Measurements from ENCODE around the gene UMODL1.

UMODL1 gene

DNA sequence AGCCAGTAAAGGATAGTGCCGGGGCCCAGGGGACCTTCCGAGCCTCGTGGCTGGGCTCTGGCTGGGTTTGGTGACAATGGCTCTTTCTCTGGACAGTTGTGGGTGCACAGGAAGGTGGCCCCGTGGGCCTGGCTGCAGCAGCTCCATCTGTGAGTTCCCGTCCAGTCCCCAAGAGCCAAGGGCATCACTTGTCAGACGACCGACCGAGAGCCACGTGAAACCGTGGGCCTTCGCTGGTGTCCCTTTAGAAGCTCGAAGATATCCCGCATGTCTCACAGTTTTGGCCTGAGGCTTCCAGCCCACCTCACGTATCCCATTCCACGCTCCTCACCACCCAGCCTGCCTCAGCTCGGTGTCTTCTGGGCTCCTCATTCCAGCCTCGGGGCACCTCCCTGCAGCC, 27.2 kb upstream of the UMODL1 start:
- in situ Hi-C loops (cut with HindIII; ENCODE audit: low pct_ligation_motif_present, low sequenced_read_pairs), result no loop called here
- no peak for DNase-seq
- TF ChIP-seq, protein P1, sequence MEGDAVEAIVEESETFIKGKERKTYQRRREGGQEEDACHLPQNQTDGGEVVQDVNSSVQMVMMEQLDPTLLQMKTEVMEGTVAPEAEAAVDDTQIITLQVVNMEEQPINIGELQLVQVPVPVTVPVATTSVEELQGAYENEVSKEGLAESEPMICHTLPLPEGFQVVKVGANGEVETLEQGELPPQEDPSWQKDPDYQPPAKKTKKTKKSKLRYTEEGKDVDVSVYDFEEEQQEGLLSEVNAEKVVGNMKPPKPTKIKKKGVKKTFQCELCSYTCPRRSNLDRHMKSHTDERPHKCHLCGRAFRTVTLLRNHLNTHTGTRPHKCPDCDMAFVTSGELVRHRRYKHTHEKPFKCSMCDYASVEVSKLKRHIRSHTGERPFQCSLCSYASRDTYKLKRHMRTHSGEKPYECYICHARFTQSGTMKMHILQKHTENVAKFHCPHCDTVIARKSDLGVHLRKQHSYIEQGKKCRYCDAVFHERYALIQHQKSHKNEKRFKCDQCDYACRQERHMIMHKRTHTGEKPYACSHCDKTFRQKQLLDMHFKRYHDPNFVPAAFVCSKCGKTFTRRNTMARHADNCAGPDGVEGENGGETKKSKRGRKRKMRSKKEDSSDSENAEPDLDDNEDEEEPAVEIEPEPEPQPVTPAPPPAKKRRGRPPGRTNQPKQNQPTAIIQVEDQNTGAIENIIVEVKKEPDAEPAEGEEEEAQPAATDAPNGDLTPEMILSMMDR (IDR thresholded peaks at IDR 0.05; ENCODE audit: low read depth, low read length, missing control alignments), result no peak
- Histone ChIP-seq H3K27ac (no peak overlapping the region), H3K27me3 (replicated peaks) (no peaks in the 10 kb centered on the region), H3K36me3 (replicated peaks) (no peaks in the 10 kb centered on the region), H3K4me3 (ENCODE audit: low read depth, low read length) (no peak overlapping the region)

DNA sequence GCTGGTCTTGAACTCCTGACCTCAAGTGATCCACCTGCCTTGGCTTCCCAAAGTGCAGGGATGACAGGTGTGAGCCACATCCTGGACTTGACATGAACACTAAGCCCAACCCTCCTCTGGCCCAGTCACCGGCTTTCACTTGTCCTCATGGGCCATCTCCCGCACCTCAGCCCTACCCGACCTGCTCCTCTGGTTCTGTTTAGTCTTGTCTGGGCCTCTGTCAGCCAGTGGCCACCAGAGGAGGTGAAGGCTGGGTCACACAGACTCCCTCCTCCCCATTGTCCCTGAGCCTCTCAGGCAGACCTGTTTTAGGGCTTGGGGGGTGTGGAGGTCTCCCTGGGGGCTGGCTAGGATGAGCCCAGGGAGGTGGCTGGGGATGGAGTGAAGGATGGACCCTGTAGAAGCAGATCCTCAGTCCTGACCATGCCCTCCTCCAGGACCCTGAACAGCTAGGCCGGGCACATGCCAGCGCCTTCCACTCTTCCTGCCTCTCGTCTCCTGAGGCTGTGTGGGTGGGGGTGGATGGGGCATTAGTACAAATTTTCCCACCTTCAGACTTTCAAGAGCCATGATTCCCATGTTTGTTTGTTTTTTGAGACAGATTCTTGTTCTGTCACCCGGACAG, 26.1 kb upstream of the UMODL1 start:
- no peak overlapping the region for H3K27ac ChIP-seq
- in situ Hi-C loops (cut with HindIII; ENCODE audit: low pct_ligation_motif_present, low sequenced_read_pairs), result no loop called here
- TF ChIP-seq, protein P1 (IDR thresholded peaks at IDR 0.05; ENCODE audit: low read depth, low read length, missing control alignments), result no peak

DNA sequence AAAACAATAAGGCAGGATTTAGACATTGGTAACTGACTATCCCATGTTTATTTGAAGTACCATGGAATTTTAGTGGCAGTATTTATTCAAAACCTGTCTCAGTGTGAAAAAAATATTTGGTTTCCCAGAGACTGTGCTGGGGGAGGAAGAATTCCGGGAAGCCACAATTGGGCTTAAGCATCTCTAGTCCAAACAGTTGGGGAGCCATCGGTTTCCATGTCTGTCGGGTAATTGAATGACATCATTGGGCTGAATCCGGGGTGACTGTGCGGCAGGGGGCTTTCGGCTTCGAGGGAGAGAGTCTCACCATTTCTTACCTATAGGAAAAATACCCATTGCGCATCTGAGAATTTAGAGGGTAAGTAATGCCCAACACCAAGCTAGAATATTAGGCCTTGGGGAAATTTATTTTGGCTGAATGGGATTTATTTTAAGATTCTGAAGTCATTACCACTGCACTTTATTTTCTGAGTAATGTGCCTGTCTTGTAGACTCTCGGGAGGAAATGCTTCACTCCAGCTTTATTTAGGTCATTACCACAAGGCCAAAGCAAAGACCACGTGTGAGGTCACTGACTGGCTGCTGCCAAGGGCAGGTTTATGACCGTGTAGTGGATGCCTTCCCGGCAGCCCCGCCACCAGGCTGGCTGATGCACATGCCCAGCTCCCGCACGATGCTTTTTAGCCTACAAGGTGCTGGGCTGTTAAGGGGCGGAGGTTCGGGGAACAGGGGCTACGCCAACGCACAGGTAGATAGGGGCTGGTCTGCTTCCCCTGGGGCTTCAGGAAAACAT, 23.1 kb upstream of the UMODL1 start:
- in situ Hi-C loops (cut with HindIII; ENCODE audit: low pct_ligation_motif_present, low sequenced_read_pairs), result no loop called here
- Histone ChIP-seq H3K27me3 (replicated peaks) (no peaks in the 10 kb centered on the region), H3K4me3 (ENCODE audit: low read depth, low read length) (no peak overlapping the region), H3K36me3 (replicated peaks) (no peaks in the 10 kb centered on the region), H3K27ac (peak overlapping the region; percentile 84)
- TF ChIP-seq, protein P1 (IDR thresholded peaks at IDR 0.05; ENCODE audit: low read depth, low read length, missing control alignments), result peak; percentile 37
- DNase-seq, result peak; percentile 94

More for the DNA sequence above, 26.1 kb upstream of the UMODL1 start:
- Histone ChIP-seq H3K4me3 (ENCODE audit: low read depth, low read length) (no peak overlapping the region), H3K36me3 (replicated peaks) (no peaks in the 10 kb centered on the region), H3K27me3 (replicated peaks) (no peaks in the 10 kb centered on the region)
- no peak for DNase-seq

DNA sequence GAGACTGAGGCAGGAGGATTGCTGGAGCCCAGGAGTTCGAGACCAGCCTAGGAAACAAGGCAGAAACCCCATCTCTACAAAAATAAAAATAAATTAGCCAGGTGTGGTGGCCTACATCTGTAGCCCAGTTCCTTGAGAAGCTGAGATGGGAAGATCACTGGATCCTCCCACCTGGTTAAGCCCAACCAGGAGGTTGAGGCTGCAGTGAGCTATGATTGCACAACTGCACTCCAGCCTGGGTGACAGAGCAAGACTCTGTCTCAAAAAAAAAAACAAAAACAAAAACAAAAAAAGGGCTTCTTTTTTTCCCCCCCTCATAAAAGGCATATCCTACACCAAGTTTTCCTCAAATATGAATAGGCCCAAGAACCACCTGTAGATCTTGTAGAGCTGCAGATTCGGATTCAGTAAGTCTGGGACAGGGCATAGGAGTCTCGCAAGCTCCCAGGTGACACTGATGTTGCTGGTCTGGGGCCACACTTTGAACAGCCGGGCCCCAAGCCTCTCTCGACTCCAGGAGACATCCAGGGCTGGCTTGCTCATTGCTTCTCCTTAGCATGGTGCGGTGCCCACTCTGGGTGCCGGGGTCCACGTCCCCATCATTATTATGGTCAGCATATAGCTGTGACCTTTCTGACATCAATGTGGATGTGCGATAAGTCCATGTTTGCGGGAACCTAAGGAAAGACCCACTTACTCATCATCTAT, 22.1 kb upstream of the UMODL1 start:
- Histone ChIP-seq H3K4me3 (ENCODE audit: low read depth, low read length) (no peak overlapping the region), H3K27ac (no peak overlapping the region), H3K27me3 (replicated peaks) (no peaks in the 10 kb centered on the region), H3K36me3 (replicated peaks) (no peaks in the 10 kb centered on the region)
- DNase-seq, result no peak
- in situ Hi-C loops (cut with HindIII; ENCODE audit: low pct_ligation_motif_present, low sequenced_read_pairs), result no loop called here
- TF ChIP-seq, protein P1 (IDR thresholded peaks at IDR 0.05; ENCODE audit: low read depth, low read length, missing control alignments), result no peak

DNA sequence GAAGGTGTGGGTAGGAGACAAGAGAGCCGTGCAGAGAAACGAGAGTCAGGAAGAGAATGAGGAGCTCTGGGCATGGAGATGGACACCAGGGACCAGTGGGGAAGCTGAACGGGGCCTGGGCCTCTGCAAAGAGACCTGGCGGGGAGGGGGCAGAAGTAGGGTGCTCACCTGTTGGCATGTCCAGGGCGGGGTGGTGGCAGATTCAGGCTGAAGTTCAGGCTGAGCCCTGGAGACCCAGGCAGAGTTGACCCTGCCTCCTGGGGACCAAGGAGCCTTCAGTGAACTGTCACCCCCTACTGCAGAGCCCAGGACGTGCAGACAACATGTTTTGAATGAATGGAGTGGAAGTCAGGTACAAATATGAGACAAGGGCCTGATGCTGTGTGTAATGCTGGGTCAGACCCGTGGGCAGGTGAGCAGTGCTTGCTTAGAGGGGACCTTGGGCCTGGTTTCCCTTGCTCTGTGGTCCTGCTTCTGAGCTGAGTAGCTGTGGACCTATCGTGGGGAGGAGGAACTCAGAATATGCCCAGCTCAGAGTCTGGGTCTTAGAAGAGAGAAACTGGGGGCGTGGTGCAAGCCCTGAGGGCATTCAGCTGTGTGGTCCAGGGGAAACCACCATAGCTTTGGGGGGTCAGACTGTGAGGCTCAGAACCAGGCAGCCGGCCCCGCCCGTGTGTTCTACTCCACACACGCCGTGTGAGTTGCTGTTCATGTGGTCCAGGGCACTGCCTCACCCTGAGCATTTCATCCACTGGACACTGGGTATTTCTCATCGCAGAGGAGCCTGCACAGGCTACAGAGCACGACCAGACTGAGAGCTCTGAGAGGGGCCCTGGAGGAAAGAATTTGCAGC, 21.3 kb upstream of the UMODL1 start:
- no peak overlapping the region for H3K4me3 ChIP-seq (ENCODE audit: low read depth, low read length)
- in situ Hi-C loops (cut with HindIII; ENCODE audit: low pct_ligation_motif_present, low sequenced_read_pairs), result no loop called here
- TF ChIP-seq, protein P1 (IDR thresholded peaks at IDR 0.05; ENCODE audit: low read depth, low read length, missing control alignments), result no peak
- no peaks in the 10 kb centered on the region for H3K27me3 ChIP-seq (replicated peaks)
- DNase-seq, result no peak
- no peaks in the 10 kb centered on the region for H3K36me3 ChIP-seq (replicated peaks)
- no peak overlapping the region for H3K27ac ChIP-seq
